ENCODE data around the gene CXXC1. TPM values are rescaled to one million over a fixed set of nuclear protein-coding genes. Genes with fewer than 3 reads are reported as not detected.
"Not testable (repeated sequence)": the region's sequence is repeated elsewhere in the genome, so short reads cannot be mapped to it uniquely, and the experiment has no call there.

The CXXC1 gene
- polyA plus RNA-seq, 3 donors: 30.9 to 227 (median 33.4) TPM

- peaks cover 25 to 42% of the 10 kb centered on the region in 2 donors for H3K4me1 ChIP-seq (ENCODE audit: control insufficient read depth in 1 of 2, insufficient read depth in 2 of 2, low read length in 2 of 2)
- H4K20me1 ChIP-seq (ENCODE audit: insufficient read depth, low read length): no peaks in the 10 kb centered on the region
- Mint-ChIP-seq H3K27ac (peak overlapping the region; percentile 1 to 86 (median 78)), H3K4me3 (no peak overlapping the region), H3K9me3 (peaks cover 0 to 2% (median 2%) of the 10 kb centered on the region in 7 donors), H3K36me3 (peaks cover 19 to 23% of the 10 kb centered on the region in 2 donors), H3K27me3 (ENCODE audit: low read depth in 3 of 3) (peaks cover 0 to 4% (median under 1%) of the 10 kb centered on the region in 3 donors), H3K4me1 (peaks cover 35% of the 10 kb centered on the region)
- H3K27ac ChIP-seq (ENCODE audit: low read depth in 1 of 2, low read length in 2 of 2): peak overlapping the region in 1 of 2 donors; percentile 27
- H3K27me3 ChIP-seq (ENCODE audit: control insufficient read depth in 2 of 2, insufficient read depth in 2 of 2, low read length in 2 of 2): no peaks in the 10 kb centered on the region
- H2AFZ ChIP-seq (ENCODE audit: insufficient read depth, low read depth, low read length, poor library complexity, severe bottlenecking): peak overlapping the region; percentile 59
- H3K79me2 ChIP-seq (ENCODE audit: insufficient read depth, low read length): peaks cover 19% of the 10 kb centered on the region
- peaks cover 16 to 20% of the 10 kb centered on the region in 2 donors for H3K36me3 ChIP-seq (replicated peaks in 1 of 2; ENCODE audit: control insufficient read depth in 1 of 2, insufficient read depth in 2 of 2, low read length in 2 of 2)
- DNase-seq: peak in 2 of 3 donors; percentile 15 to 35
- intact Hi-C loops (cut with micrococcal nuclease): loop anchor here (5.0 to 10.0 kb wide), 2 partner anchors 794 to 797 kb away; partner anchors contain the start of gene RPL17 (in 2 of the 2)
- WGBS (ENCODE audit: insufficient coverage): 4% methylated on average over 3 of the region's 4 CpGs
- H3K4me2 ChIP-seq (replicated peaks; ENCODE audit: extremely low read depth, low read length, poor library complexity, severe bottlenecking): no peak overlapping the region
- no peak for TF ChIP-seq CTCF (IDR thresholded peaks at IDR 0.05)
- no peak overlapping the region for H3K9ac ChIP-seq (ENCODE audit: insufficient read depth, low read length, poor library complexity, severe bottlenecking)
- peak overlapping the region in 1 of 3 experiments; percentile 19 for H3K4me3 ChIP-seq (replicated peaks in 1 of 3; ENCODE audit: low read depth in 2 of 3, low read length in 3 of 3)
- no peaks in the 10 kb centered on the region for H3K9me3 ChIP-seq (replicated peaks in 1 of 2; ENCODE audit: control insufficient read depth in 1 of 2, insufficient read depth in 1 of 2, low read length in 2 of 2)
Measured at GRCh38 chr18:50289108-50289443, 1.6 kb upstream of the CXXC1 start.

GRCh38 chr18:50288348-50289107 lies 1.0 kb upstream of the CXXC1 start:
- WGBS (ENCODE audit: insufficient coverage): 92% methylated on average over 10 of the region's 21 CpGs
- intact Hi-C loops (cut with micrococcal nuclease): loop anchor here (5.0 to 10.0 kb wide), 2 partner anchors 794 to 796 kb away; partner anchors contain the start of gene RPL17 (in 2 of the 2)
- not testable (repeated sequence) for H3K27me3 Mint-ChIP-seq (ENCODE audit: low read depth in 3 of 3)

More at GRCh38 chr18:50288348-50289107, 1.0 kb upstream of the CXXC1 start:
- H4K20me1 ChIP-seq (ENCODE audit: insufficient read depth, low read length); H3K9me3 ChIP-seq (replicated peaks in 1 of 2; ENCODE audit: control insufficient read depth in 1 of 2, insufficient read depth in 1 of 2, low read length in 2 of 2); H3K27me3 ChIP-seq (ENCODE audit: control insufficient read depth in 2 of 2, insufficient read depth in 2 of 2, low read length in 2 of 2); H3K9me3 Mint-ChIP-seq; DNase-seq: not testable (repeated sequence)
- Histone ChIP-seq H3K4me2 (replicated peaks; ENCODE audit: extremely low read depth, low read length, poor library complexity, severe bottlenecking) (peak overlapping the region; percentile 96), H3K79me2 (ENCODE audit: insufficient read depth, low read length) (peaks cover 19% of the 10 kb centered on the region), H3K4me3 (replicated peaks in 1 of 3; ENCODE audit: low read depth in 2 of 3, low read length in 3 of 3) (peak overlapping the region; percentile 84 to 99 (median 98)), H2AFZ (ENCODE audit: insufficient read depth, low read depth, low read length, poor library complexity, severe bottlenecking) (peak overlapping the region; percentile 88), H3K36me3 (replicated peaks in 1 of 2; ENCODE audit: control insufficient read depth in 1 of 2, insufficient read depth in 2 of 2, low read length in 2 of 2) (peaks cover 21 to 25% of the 10 kb centered on the region in 2 donors), H3K9ac (ENCODE audit: insufficient read depth, low read length, poor library complexity, severe bottlenecking) (peak overlapping the region; percentile 78), H3K27ac (ENCODE audit: low read depth in 1 of 2, low read length in 2 of 2) (peak overlapping the region; percentile 60 to 84), H3K4me1 (ENCODE audit: control insufficient read depth in 1 of 2, insufficient read depth in 2 of 2, low read length in 2 of 2) (peaks cover 25 to 47% of the 10 kb centered on the region in 2 donors)
- Mint-ChIP-seq H3K4me3 (peak overlapping the region; percentile 100), H3K27ac (peak overlapping the region; percentile 1 to 98 (median 96)), H3K36me3 (peaks cover 25 to 28% of the 10 kb centered on the region in 2 donors), H3K4me1 (peaks cover 41% of the 10 kb centered on the region)

Data from CD14-positive monocyte (primary cell).